GM21723 (cell line): Measurements from ENCODE around the gene ADAM12.

Experiments used
- ATAC-seq: cut with Tn5 transposase; IDR thresholded peaks from one replicate; pipeline ENCODE4 v1.9.1; 2021; ENCODE audit warnings: mild to moderate bottlenecking, moderate library complexity; ENCODE audit not compliant: unreplicated experiment

The ADAM12 gene

DNA sequence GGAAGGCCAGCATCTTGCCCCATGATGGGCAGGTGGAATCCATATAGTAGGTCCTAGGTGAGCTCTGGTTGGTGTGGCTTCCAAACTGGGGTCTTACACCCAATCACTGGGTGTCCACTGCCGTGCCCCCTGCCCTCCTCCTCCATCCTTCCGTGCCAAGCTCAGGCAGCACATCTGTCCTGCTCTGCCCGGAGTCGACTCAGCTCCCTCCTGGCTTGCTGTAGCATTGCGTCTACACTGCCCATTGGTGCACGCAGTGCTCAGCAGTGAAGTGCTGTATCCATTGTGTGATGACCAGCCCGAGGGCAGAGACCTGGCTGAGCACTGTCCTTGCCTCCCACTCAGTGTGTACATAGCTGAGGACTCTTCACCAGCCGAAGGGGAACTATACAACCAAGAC is 148.4 kb downstream of the ADAM12 start:
- no peak for ATAC-seq

DNA sequence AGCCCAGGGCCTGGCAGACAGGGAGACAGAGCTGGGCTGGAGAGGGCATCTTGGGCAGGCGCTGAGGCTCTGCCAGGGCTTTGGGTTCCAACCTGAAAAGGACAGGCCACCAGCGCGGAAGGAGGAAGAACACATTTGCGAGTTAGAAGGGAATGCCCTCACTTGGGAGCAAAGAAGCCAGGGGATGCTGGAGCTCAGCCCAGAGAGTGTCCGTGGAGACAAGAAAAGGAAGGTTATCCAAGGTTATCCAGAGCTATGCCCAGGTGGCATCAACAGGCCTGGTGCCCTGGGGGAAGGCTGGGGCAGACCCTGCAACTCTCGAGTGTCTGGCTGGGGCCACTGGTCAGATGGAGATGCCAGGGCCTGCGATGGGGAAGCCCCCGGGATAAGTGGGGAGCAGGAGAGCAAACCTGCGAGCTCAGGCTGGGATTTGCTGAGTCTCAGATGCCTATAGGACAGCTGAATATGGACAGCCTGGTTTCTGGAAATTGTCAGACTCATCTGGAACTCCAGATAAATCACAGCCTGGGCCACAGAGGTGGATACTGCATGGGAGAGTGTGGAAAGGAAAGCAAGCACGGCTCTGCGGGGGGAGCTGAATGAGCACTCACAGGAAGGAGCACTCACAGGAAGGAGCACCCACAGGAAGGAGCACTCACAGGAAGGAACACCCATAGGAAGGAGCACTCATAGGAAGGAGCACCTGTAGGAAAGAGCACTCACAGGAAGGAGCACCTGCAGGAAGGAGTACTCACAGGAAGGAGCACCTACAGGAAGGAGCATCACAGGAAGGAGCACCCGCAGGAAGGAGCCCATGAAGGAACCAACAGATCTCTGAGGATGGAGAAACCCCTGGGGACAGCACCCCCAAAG is 152.1 kb downstream of the ADAM12 start:
- ATAC-seq, result no peak

DNA sequence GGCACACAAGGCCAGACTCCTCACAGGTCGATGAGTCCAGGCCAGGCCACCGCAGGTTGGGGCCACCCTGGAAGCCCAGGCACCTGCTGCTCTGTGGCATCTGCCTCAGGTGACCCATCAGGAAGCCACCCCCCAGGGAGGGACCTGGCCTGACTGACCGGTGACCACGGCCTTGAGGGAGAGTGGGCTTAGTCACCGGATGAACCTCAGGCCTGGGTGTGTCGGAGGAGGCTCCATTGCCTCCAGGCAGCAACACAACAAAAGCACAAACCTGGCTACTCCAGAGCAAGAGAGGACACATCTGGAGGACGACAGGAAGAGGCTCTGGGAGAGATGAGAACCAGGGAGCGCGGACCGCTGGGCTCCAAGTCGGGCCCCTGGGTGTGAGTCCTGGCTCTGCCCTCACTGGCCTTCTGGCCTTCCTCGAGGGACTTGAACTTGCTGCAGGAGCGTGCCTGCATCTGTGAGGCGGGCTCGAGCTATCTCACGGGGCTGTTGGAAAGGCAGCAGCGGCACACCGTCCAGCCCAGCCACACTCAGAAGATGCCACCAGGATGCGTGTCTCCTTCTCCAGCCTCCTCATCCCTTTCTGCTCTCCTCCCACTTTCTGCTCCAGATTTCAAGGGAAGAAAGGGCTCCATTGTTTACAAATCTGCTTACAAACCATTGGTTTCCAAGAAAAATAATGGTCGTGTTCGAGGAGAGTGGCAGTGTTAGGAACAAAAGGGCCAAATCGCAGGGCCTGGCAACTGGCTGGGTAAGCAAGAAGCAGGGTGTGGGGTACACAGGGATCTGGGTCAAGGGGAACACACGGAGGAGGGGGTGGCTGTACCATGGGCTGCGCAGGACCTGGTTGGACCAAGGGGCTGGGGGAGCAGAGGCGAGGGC is 152.9 kb downstream of the ADAM12 start:
- ATAC-seq, result no peak

DNA sequence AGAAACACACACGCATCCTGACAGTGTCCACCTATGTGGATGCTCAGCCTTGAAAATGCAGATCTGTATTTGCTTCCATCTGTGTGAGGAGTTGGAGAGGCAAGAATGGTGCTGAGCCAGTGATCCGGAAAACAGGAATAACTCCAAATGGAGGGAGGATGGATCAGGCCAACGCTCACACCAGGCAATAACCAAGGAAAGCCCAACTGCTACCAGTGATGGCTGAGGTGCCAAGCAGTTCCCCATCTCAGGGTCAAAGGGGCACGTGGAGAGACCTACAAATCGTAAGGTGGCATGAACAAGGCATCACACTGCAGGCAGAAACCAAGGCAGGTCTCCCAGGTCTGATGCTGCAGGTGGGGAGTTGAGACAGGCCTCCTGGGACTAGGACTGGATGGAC is 153.6 kb downstream of the ADAM12 start:
- ATAC-seq, result no peak

DNA sequence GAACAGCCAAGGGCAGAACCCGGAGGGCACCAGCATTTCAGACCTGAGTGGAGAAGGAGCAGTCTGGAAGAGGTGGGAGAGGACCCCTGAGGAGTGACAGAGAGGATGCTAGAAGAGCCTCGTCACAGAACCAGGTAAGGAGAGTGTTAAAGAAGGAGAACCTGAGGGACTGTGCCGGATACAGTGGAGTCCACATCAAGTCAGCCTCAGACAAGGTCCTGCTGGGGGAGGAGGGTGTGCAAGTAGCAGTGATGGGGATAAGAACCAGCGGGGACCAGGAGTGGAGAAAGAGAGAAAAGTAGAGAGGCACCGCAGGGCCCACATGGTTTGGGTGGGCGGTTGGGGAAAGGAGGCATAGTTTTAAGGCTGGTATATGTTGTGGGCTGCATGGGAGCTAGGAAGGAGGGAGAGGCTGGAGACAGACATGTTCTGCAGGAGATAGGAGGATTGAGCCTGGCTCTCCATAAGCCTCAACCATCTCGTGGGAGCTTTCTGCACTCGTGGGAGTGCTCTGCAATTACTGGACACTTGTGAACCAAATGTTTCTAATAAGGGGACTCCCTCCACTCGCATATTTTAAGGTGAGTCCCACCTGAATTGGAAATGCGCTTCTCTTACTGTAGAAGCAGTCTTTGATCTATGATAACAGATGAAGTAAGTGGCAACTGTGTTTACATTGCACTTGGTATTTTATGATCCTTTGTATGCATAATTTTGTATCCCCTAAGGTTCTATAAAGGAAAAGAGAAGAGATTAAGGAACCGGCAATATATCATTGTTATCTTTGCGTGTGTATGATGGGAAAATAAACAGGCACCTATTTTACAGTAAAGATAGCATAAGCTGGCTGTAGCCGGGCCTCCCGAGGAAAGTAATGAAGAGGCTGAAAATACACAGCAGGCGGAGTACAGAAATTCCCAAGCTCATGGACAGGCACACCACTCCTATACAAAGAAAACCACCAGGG is 154.8 kb downstream of the ADAM12 start:
- ATAC-seq, result no peak

DNA sequence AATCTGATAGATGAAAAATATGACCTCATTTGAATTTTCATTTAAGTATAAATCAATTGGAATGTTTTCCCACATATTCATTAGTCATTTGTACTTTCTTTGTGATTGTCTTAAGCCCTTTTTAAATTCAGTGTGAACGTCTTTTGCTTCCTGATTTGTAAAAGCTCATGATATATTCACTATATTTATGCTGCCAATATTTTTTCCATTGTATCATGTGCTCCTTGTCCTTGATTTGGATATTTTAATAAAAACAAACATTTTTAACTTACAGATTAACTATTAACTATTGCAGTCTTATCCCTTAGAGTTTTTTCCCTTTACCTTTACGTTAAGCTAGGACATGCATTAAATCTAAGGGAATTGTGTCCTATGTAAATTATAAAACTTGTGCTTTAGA is 157.7 kb downstream of the ADAM12 start:
- no peak for ATAC-seq

DNA sequence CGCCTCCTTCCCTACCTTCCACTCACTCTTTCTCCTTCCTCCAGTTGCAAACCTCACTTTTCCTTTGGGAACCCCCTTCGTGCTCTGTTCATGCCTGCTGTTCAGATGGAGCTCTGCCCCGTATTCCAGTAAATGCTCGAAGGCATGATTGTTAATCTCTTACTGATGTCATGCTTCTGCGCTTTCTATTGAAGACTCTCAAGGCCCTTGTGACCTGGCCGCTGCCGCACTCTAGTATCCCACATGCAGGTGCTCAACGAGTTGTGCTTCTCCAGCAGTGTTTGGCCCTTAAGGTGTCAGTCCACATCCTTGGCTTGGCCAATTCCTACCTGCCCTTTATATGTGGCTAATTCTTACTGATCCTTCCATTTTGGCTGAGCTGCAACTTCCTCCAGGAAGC is 158.6 kb downstream of the ADAM12 start:
- no peak for ATAC-seq

DNA sequence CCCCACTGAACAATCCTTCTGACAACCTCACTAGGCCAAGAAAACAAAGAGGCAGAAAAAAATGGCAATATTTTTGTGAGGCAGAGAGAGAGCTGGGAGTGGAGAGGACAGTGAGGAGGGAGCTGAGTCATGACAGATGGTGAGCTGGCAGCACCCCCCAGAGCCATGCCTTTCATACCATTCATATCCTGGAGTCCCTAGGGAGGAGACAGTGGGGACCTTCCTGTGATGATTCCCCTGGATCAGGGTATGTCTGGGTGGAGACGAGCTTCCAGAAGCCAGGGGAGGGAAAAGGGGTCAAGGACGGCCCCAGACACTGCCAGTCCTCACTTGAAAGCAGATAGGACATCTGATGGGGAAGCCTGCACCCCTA is 160.5 kb downstream of the ADAM12 start:
- no peak for ATAC-seq

DNA sequence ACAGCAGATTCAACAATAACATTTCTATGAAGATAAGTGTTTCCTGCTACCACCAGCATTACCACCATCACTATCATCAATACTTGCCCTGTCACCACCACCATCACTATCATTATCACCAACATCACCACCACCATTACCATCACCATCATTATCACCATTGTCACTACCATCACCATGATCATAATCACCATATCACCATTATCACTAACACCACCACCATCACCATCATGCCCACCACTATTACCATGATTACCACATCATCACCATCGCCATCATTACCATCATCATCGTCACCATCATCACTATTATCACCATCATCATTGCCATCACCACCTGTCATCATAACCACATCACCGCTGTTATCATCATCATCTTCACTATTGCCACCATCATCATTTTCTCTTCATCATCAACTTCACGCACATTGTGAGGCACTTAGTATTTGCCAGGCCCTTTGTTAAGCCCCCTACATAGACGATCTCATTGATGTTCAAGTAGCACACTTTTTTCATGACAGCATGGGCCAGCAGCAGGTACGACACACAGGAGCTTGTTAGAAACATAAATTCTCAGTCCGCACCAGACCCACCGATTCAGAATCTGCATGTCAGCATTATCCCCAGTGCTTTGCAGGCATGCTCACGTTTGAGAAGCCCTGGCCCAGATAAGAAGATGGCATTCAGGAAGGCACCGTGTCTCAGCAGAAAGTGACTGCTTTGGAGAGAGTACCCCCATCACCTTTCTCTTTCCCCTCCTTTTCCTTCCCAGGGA is 161.1 kb downstream of the ADAM12 start:
- ATAC-seq, result no peak

DNA sequence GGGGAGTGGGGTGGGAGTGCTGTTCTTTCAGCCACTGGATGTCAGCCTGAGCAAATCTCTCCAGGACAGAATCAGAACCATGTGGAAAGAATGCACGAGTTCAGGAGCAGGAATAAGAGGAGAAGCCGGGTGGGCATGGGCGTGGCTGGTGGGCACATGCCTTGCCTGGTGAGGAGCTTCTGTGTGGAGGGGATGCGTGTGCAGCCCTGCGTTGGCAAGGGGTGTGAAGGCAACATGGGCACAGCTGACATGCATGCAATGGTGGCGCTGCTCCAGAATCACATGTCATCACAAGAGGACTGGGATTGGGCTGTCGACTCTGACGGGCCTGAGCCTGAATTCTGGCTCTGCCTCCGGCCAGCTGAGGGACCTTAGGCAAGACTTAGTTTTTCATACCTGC is 162.1 kb downstream of the ADAM12 start:
- ATAC-seq, result no peak

DNA sequence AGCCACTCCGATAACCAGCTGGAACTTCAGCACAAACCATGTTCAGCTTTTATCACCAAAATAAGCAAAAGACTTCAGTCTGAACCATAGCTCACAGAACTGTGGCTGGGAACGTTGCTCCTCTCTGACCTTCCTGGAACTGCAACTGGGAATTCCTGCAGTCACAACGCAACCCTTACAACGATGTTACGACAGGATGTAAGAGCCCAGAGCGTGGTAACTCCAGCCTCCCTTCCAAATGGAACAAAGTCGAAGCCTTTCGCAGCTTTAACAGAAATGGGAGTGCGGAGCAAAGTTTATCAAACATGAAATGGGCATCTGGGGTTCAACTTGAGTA is 162.6 kb downstream of the ADAM12 start:
- ATAC-seq, result no peak

DNA sequence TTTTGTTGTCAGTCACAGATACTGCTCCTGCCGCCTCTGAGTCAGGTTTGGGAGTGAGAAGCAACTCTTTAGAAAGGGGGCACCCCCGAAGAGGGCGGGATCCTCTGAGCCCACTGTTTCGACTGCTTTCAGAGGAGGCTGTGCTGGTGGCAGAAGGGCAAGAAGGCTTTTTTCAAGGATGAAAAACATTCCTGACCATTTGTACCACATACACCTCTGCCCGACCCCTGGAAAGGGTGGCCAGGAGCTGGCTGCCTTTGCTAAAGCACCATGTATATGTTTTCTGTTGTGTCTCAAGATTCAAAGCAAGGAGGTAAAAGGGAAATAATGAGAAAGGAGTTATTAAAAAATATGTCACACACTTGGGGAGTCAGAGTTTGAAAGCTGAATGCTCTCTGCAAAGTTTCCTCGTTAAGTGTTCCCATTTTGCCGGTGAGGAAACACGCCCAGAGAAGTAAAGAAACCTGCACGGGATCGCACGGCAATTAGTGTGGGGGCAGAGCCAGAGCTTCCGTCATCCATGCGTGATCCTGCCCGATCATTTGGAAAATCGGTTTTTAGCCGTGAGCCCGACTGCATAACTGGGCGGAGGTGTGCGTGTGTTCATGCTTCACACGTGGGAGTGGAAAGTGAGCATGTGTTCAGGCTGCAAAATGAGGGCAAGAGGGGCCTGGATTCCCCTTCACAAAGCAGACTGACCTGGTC is 163.2 kb downstream of the ADAM12 start:
- ATAC-seq, result no peak

DNA sequence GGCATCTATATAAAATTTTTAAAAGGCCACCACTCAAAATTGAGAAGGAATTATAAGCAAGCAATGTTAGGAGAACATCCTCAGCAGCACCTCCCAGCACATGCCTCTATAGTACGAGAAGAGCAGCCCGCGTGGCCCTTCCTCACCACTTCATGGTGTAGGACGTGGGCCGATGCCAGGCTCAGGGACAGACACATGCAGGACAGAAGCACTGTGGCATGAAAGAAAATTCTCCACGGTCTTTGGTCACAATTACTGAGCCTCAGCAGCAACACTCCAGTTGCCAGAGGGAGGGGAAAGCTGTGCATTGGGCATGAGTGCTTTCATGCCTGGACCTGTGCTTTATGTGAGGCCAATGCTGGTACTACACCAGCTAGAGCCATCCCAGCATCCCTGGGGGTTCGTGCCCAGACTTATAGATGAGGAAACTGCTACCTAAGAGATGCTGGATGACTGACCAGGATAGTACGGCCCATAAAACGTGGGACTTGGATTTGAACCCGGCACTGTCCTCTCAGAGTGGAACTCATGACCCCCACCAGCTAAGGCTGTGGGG is 164.7 kb downstream of the ADAM12 start:
- no peak for ATAC-seq

DNA sequence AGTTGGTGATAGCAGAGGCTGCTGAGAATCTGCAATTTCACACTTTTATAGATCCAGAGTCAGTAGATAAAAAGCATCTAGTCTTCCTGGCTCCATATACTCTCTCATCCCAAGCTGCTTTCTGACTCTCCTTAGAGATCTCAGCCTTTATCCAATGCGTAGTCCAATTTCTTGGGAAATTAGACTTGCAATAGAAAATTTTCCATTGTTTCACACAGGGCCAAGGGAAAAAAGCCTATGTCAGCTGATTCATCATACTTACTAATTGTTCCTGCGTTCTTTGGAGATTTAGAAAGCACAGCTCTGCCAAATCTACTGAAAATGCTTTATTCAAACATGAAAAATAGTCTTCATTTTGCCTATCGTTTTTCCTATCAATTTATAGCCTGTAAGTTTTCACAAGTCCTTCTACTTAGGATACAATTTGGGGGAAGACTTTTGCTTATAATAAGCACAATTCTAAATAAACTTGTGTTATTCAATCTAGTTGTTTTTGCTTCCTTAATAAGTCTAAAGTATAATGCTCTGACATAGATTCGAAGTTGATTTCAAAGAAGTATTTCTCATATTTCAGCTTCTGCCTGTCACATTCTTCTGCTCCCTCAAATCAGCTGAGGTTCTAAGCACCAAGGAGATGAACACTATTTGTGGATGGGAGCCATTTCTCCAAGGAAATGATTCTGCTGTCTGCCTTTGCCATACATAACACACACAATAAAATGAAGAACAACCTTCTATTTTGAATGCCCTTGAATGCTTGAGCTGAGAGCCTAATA is 165.4 kb downstream of the ADAM12 start:
- ATAC-seq, result no peak

DNA sequence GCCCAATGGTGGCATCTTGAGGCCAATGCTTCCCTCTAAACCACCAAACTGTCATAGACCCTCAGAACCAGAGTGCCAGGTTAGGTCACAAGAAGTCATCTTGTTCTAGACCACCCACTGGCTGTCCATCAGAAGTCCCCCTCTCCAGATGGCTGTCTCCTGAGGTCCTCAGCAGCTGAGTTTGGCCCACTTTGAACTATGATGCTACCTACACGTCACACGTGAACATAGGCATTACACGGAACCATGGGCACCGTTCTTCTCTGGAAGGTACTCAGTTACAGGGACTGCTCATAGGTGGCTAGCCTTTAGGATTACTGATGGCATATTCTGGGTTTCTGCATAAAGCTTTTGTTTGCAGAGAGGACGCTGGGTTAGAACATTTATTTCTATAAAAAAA is 166.4 kb downstream of the ADAM12 start:
- no peak for ATAC-seq

DNA sequence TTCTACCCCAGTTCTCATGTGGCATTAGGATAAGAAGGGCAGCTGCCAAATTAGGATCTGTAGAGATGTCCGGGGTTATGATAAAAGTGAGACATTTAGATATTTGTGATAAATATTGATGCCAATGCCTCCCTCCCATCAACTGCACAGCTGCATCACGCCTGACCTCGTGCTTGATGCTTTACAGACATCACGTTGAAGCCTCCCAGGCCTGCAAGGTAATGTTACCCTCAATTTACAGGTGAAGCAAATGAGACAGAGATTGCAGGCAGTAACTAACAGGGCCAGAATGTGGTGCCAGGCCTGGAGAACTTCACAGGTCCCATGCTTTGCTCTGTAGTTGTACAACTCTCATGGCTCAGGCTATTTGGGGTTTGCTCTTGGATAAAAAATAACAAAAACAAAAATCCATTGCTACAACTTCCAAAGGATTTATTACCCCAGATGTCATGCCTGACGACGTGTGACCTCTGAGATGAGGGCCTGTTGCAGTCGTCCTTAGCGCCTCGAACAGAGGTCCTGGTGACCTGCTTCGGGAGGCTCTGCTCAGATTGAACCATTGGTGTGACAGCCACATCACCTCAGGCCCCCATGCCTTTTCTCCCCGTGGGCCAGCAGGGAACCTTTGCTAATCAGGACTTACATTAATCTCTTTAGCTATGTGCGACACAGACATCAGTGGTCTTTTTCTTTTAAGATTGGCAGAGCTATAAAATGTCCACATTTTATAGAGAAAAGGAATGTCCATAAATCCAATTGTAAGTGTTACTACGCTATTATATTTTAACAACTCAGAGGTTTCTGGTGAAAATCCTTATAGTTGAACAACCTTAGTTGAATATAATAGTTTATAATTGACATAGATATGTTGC is 169.3 kb downstream of the ADAM12 start:
- no peak for ATAC-seq

DNA sequence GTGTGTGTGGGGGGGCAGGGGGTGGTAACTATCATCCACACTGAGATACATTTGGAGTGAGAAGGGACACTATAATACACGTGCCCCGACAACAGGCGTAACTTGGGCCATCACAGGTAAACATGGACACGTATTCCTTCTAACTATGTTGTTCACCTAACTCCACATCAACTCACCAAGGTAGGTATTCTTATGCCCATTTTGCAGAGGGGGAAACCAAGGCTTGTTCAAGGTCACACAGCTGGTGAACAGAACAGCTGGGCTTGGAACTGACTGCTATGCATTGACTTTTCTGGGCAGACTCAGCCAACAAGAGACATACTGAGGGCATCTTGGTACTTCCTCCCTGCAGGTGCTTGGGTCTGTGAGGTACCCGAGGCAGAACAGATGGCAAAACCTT is 170.1 kb downstream of the ADAM12 start:
- ATAC-seq, result no peak

DNA sequence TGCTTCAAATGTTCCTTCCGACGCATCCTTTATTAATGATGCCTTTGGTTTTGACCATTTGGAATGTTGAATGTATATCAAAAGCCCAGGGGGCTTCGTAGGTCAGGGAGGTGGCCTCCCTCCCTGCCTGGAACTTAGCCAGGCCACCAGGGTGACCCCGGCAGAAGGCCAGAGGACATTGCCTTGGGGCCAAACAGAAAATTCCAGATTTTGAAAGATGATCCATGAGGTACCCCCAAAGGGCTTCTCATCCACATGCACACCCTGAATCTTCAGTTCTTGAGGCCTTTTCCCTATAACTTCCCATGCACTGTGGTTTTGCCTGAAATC is 171.7 kb downstream of the ADAM12 start:
- ATAC-seq, result no peak
